ENCODE measurements around the gene HEG1.

The HEG1 gene

GRCh38 chr3:125008766-125009165 is 47.0 kb downstream of the HEG1 start:
- H3K27ac ChIP-seq (ENCODE audit: low read depth, low read length) = no peak overlapping the region
- H3K4me2 ChIP-seq (ENCODE audit: low read length) = no peak overlapping the region
- no peak overlapping the region for H4K8ac ChIP-seq (ENCODE audit: low read depth, low read length)
- no peak overlapping the region for H2BK5ac ChIP-seq (ENCODE audit: low read depth, low read length, poor library complexity)
- no peaks in the 10 kb centered on the region for H3K9me3 ChIP-seq (ENCODE audit: insufficient read depth, low read depth, low read length)
- no peak overlapping the region for H3K14ac ChIP-seq (ENCODE audit: low read length)
- H2BK12ac ChIP-seq (ENCODE audit: low read length) = no peak overlapping the region
- no peak overlapping the region for H2AFZ ChIP-seq (ENCODE audit: insufficient read depth, low read length, poor library complexity)
- H3K23ac ChIP-seq (ENCODE audit: low read length) = no peak overlapping the region
- no peak overlapping the region for H4K91ac ChIP-seq (ENCODE audit: low read depth, low read length)
- no peaks in the 10 kb centered on the region for H3K79me2 ChIP-seq (ENCODE audit: control insufficient read depth, insufficient read depth, low read length, poor library complexity)
- H3K4ac ChIP-seq (ENCODE audit: low read depth, low read length) = no peak overlapping the region
- H3K79me1 ChIP-seq (ENCODE audit: low read length) = no peaks in the 10 kb centered on the region
- no peaks in the 10 kb centered on the region for H3K27me3 ChIP-seq (ENCODE audit: insufficient read depth, low read length)
- no peak for DNase-seq
- no peak overlapping the region for H2BK120ac ChIP-seq (ENCODE audit: insufficient read depth, low read length, poor library complexity)
- H3K36me3 ChIP-seq (ENCODE audit: control insufficient read depth in 1 of 2, insufficient read depth in 2 of 2, low read length in 2 of 2) = peaks cover 41 to 63% of the 10 kb centered on the region in 2 experiments
- no peak overlapping the region for H4K12ac ChIP-seq (ENCODE audit: low read depth, low read length)
- H3K4me3 ChIP-seq (ENCODE audit: low read depth, low read length) = no peak overlapping the region
- H3K4me1 ChIP-seq (ENCODE audit: control insufficient read depth in 1 of 2, insufficient read depth in 2 of 2, low read length in 2 of 2) = peaks cover 0 to 2% of the 10 kb centered on the region in 2 experiments
- H3K9ac ChIP-seq (ENCODE audit: low read length) = no peak overlapping the region
- H3K18ac ChIP-seq (ENCODE audit: low read length) = no peak overlapping the region
- no CpG with 5 or more reads among the region's 4 CpGs for WGBS (ENCODE audit: extremely low coverage, insufficient coverage, insufficient read length)
- H2AK5ac ChIP-seq (ENCODE audit: low read length) = no peak overlapping the region

- no peak for DNase-seq
- WGBS (ENCODE audit: extremely low coverage, insufficient coverage, insufficient read length) = no CpG with 5 or more reads among the region's 5 CpGs
- Histone ChIP-seq H3K27ac (ENCODE audit: low read depth, low read length) (no peak overlapping the region), H3K4me3 (ENCODE audit: low read depth, low read length) (no peak overlapping the region), H3K4me1 (ENCODE audit: control insufficient read depth in 1 of 2, insufficient read depth in 2 of 2, low read length in 2 of 2) (peaks cover 2 to 6% of the 10 kb centered on the region in 2 experiments), H4K12ac (ENCODE audit: low read depth, low read length) (no peak overlapping the region), H3K79me2 (ENCODE audit: control insufficient read depth, insufficient read depth, low read length, poor library complexity) (no peaks in the 10 kb centered on the region), H2AK5ac (ENCODE audit: low read length) (no peak overlapping the region), H3K14ac (ENCODE audit: low read length) (no peak overlapping the region), H3K9ac (ENCODE audit: low read length) (no peak overlapping the region), H2AFZ (ENCODE audit: insufficient read depth, low read length, poor library complexity) (no peak overlapping the region), H3K36me3 (ENCODE audit: control insufficient read depth in 1 of 2, insufficient read depth in 2 of 2, low read length in 2 of 2) (peaks cover 37 to 56% of the 10 kb centered on the region in 2 experiments), H3K4me2 (ENCODE audit: low read length) (no peak overlapping the region), H2BK5ac (ENCODE audit: low read depth, low read length, poor library complexity) (no peak overlapping the region), H3K9me3 (ENCODE audit: insufficient read depth, low read depth, low read length) (no peaks in the 10 kb centered on the region), H4K91ac (ENCODE audit: low read depth, low read length) (no peak overlapping the region), H4K8ac (ENCODE audit: low read depth, low read length) (no peak overlapping the region), H2BK120ac (ENCODE audit: insufficient read depth, low read length, poor library complexity) (no peak overlapping the region), H3K27me3 (ENCODE audit: insufficient read depth, low read length) (no peaks in the 10 kb centered on the region), H3K4ac (ENCODE audit: low read depth, low read length) (no peak overlapping the region), H3K79me1 (ENCODE audit: low read length) (no peaks in the 10 kb centered on the region), H3K23ac (ENCODE audit: low read length) (no peak overlapping the region), H2BK12ac (ENCODE audit: low read length) (no peak overlapping the region), H3K18ac (ENCODE audit: low read length) (no peak overlapping the region)
These were observed 49.5 kb downstream of the HEG1 start for GRCh38 chr3:125006291-125006731.

- Histone ChIP-seq H2BK12ac (ENCODE audit: low read length) (no peak overlapping the region), H2AK5ac (ENCODE audit: low read length) (no peak overlapping the region), H3K79me1 (ENCODE audit: low read length) (no peaks in the 10 kb centered on the region), H3K4me1 (ENCODE audit: control insufficient read depth in 1 of 2, insufficient read depth in 2 of 2, low read length in 2 of 2) (peaks cover 2 to 6% of the 10 kb centered on the region in 2 experiments), H2BK120ac (ENCODE audit: insufficient read depth, low read length, poor library complexity) (no peak overlapping the region), H3K4me3 (ENCODE audit: low read depth, low read length) (no peak overlapping the region), H3K27me3 (ENCODE audit: insufficient read depth, low read length) (no peaks in the 10 kb centered on the region), H3K27ac (ENCODE audit: low read depth, low read length) (no peak overlapping the region), H3K18ac (ENCODE audit: low read length) (no peak overlapping the region), H3K4ac (ENCODE audit: low read depth, low read length) (no peak overlapping the region), H2AFZ (ENCODE audit: insufficient read depth, low read length, poor library complexity) (no peak overlapping the region), H3K4me2 (ENCODE audit: low read length) (no peak overlapping the region), H2BK5ac (ENCODE audit: low read depth, low read length, poor library complexity) (no peak overlapping the region), H3K23ac (ENCODE audit: low read length) (no peak overlapping the region), H4K8ac (ENCODE audit: low read depth, low read length) (no peak overlapping the region), H3K36me3 (ENCODE audit: control insufficient read depth in 1 of 2, insufficient read depth in 2 of 2, low read length in 2 of 2) (peaks cover 39 to 61% of the 10 kb centered on the region in 2 experiments), H3K79me2 (ENCODE audit: control insufficient read depth, insufficient read depth, low read length, poor library complexity) (no peaks in the 10 kb centered on the region), H4K12ac (ENCODE audit: low read depth, low read length) (no peak overlapping the region), H3K9me3 (ENCODE audit: insufficient read depth, low read depth, low read length) (no peaks in the 10 kb centered on the region), H3K14ac (ENCODE audit: low read length) (no peak overlapping the region), H3K9ac (ENCODE audit: low read length) (no peak overlapping the region), H4K91ac (ENCODE audit: low read depth, low read length) (no peak overlapping the region)
- WGBS (ENCODE audit: extremely low coverage, insufficient coverage, insufficient read length) = no CpG with 5 or more reads among the region's 5 CpGs
- DNase-seq = no peak
These were observed 50.1 kb downstream of the HEG1 start for GRCh38 chr3:125005676-125006075.

- peaks cover 2 to 6% of the 10 kb centered on the region in 2 experiments for H3K4me1 ChIP-seq (ENCODE audit: control insufficient read depth in 1 of 2, insufficient read depth in 2 of 2, low read length in 2 of 2)
- no peaks in the 10 kb centered on the region for H3K79me1 ChIP-seq (ENCODE audit: low read length)
- no peak overlapping the region for H3K4ac ChIP-seq (ENCODE audit: low read depth, low read length)
- H4K91ac ChIP-seq (ENCODE audit: low read depth, low read length) = no peak overlapping the region
- no peak overlapping the region for H2BK120ac ChIP-seq (ENCODE audit: insufficient read depth, low read length, poor library complexity)
- no peak overlapping the region for H3K4me2 ChIP-seq (ENCODE audit: low read length)
- H3K23ac ChIP-seq (ENCODE audit: low read length) = no peak overlapping the region
- no peak overlapping the region for H3K4me3 ChIP-seq (ENCODE audit: low read depth, low read length)
- H2BK12ac ChIP-seq (ENCODE audit: low read length) = no peak overlapping the region
- no peak for DNase-seq
- H4K8ac ChIP-seq (ENCODE audit: low read depth, low read length) = no peak overlapping the region
- H3K9ac ChIP-seq (ENCODE audit: low read length) = no peak overlapping the region
- no peak overlapping the region for H2AFZ ChIP-seq (ENCODE audit: insufficient read depth, low read length, poor library complexity)
- H2BK5ac ChIP-seq (ENCODE audit: low read depth, low read length, poor library complexity) = no peak overlapping the region
- no peak overlapping the region for H3K27ac ChIP-seq (ENCODE audit: low read depth, low read length)
- no CpG with 5 or more reads among the region's 4 CpGs for WGBS (ENCODE audit: extremely low coverage, insufficient coverage, insufficient read length)
- no peak overlapping the region for H2AK5ac ChIP-seq (ENCODE audit: low read length)
- no peaks in the 10 kb centered on the region for H3K9me3 ChIP-seq (ENCODE audit: insufficient read depth, low read depth, low read length)
- H3K27me3 ChIP-seq (ENCODE audit: insufficient read depth, low read length) = no peaks in the 10 kb centered on the region
- H3K18ac ChIP-seq (ENCODE audit: low read length) = no peak overlapping the region
- no peak overlapping the region for H4K12ac ChIP-seq (ENCODE audit: low read depth, low read length)
- no peak overlapping the region for H3K14ac ChIP-seq (ENCODE audit: low read length)
- peaks cover 39 to 61% of the 10 kb centered on the region in 2 experiments for H3K36me3 ChIP-seq (ENCODE audit: control insufficient read depth in 1 of 2, insufficient read depth in 2 of 2, low read length in 2 of 2)
- H3K79me2 ChIP-seq (ENCODE audit: control insufficient read depth, insufficient read depth, low read length, poor library complexity) = no peaks in the 10 kb centered on the region
These were observed 50.6 kb downstream of the HEG1 start for GRCh38 chr3:125005222-125005621.

All from trophoblast cell (in vitro differentiated cells and primary cell).